Right cardiac atrium (tissue), 5 donors: ENCODE results near the gene UST. TPM values are rescaled to one million over a fixed set of nuclear protein-coding genes. Genes with fewer than 3 reads are reported as not detected.

Experiments used
- ATAC-seq, 2 donors: fragments of 200-7000 bp; cut with Tn5 transposase; one replicate each; pipeline versions ENCODE4 v1.8.0 to v1.9.1; 2020; ENCODE audit warnings: moderate library complexity in 2 of 2, mild to moderate bottlenecking in 1 of 2
- DNase-seq, 3 donors: peaks; one replicate each; pipeline ENCODE4 v3.0.0-alpha.2; 2020
- H3K27ac ChIP-seq: one replicate; pipeline ENCODE4 v1.5.1; 2013; ENCODE audit warnings: mild to moderate bottlenecking, low read length, control low read depth, moderate library complexity
- H3K27me3 ChIP-seq: one replicate; pipeline ENCODE4 v1.6.1; 2013; ENCODE audit not compliant: control insufficient read depth, insufficient read depth
- H3K4me1 ChIP-seq: one replicate; pipeline ENCODE4 v1.6.1; 2013; ENCODE audit warnings: low read length; ENCODE audit not compliant: control insufficient read depth, insufficient read depth
- H3K4me3 ChIP-seq: one replicate; pipeline ENCODE4 v1.5.1; 2013; ENCODE audit warnings: low read length, control low read depth
- H3K9me3 ChIP-seq: one replicate; pipeline ENCODE4 v1.6.1; 2013; ENCODE audit warnings: low read length; ENCODE audit not compliant: control insufficient read depth
- WGBS: extraction: QIAGEN DNeasy Blood & Tissue Kit; methylation state at CpG from one replicate; pipeline ENCODE4 v1.1.7; 2013; 5-methylcytosine and 5-hydroxymethylcytosine counted together
- intact Hi-C, 4 donors: fragments of 100-400 bp; cut with DNase I; formaldehyde crosslinking; loops; one replicate each; pipeline versions ENCODE4 v1.11.0 to v1.14.0; 2022 to 2023
- polyA plus RNA-seq: library from polyadenylated mRNA; stranded (reverse); fragments of 200-250 nt; gene quantifications from one replicate; pipeline ENCODE4 v1.2.3, GENCODE V29; 2013
- total RNA-seq, 4 donors: library from RNA; stranded (reverse); fragmentation: NEBNext Ultra II Directional; extraction: Animal tissue kit (Norgen Biotek cat#: 25700); gene quantifications; one replicate each; pipeline ENCODE4 v1.2.1, GENCODE V29; 2021
- donor health status: healthy with polysubstance abuse.
- donor health status: DM: no; HTN: yes; CAD: no.
- donor health status: DM: no; HTN: no; CAD: no.
- donor health status: DM: no; HTN: yes; CAD: no; lungs with severe emphysema.
- donor health status: DM: yes; HTN: yes; CAD: no.

Gene UST
- total and polyA plus RNA-seq, 5 donors: 4.4 to 5.9 (median 5.1) TPM

GRCh38 chr6:149114167-149114566, 367.3 kb downstream of the UST start:
- DNase-seq (peak; percentile 72 to 88 (median 75)), ATAC-seq (peak; percentile 75)
- no peaks in the 10 kb centered on the region for H3K9me3 ChIP-seq
- H3K4me1 ChIP-seq: no peaks in the 10 kb centered on the region
- intact Hi-C loops: no loop called here
- H3K27ac ChIP-seq: no peak overlapping the region
- no peak overlapping the region for H3K4me3 ChIP-seq
- 68% methylated on average over 4 of the region's 4 CpGs for WGBS
- H3K27me3 ChIP-seq: no peaks in the 10 kb centered on the region

GRCh38 chr6:149118737-149119653, 372.2 kb downstream of the UST start:
- H3K27me3 ChIP-seq: no peaks in the 10 kb centered on the region
- no peaks in the 10 kb centered on the region for H3K4me1 ChIP-seq
- WGBS: 85% methylated on average over 3 of the region's 3 CpGs
- DNase-seq (no peak), ATAC-seq (no peak)
- H3K27ac ChIP-seq: no peak overlapping the region
- no peak overlapping the region for H3K4me3 ChIP-seq
- no peaks in the 10 kb centered on the region for H3K9me3 ChIP-seq
- intact Hi-C loops: no loop called here

GRCh38 chr6:149122850-149123821, 376.3 kb downstream of the UST start:
- ATAC-seq (no peak), DNase-seq (no peak)
- Histone ChIP-seq H3K4me3 (no peak overlapping the region), H3K27me3 (no peaks in the 10 kb centered on the region), H3K4me1 (no peaks in the 10 kb centered on the region), H3K27ac (no peak overlapping the region), H3K9me3 (no peaks in the 10 kb centered on the region)
- WGBS: 59% methylated on average over 4 of the region's 4 CpGs
- intact Hi-C loops: no loop called here

- H3K4me3 ChIP-seq: no peak overlapping the region
- DNase-seq (no peak), ATAC-seq (no peak)
- H3K9me3 ChIP-seq: no peaks in the 10 kb centered on the region
- H3K4me1 ChIP-seq: peaks cover 2% of the 10 kb centered on the region
- whole genome bisulfite sequencing: 93% methylated on average over 1 of the region's 1 CpG
- no peaks in the 10 kb centered on the region for H3K27me3 ChIP-seq
- intact Hi-C loops: no loop called here
- H3K27ac ChIP-seq: no peak overlapping the region
Observed at GRCh38 chr6:149125309-149125708, 378.5 kb downstream of the UST start.
